Trophoblast cell (in vitro differentiated cells and primary cell): ENCODE results near the gene GPSM3.

ENCODE experiments used
- DNase-seq, 2 donors: peaks; one replicate each; pipeline ENCODE4 v3.0.0-alpha.2; 2016
- H2AFZ ChIP-seq: 2 replicates; pipeline ENCODE4 v1.6.1; 2013; ENCODE audit warnings: low read length, moderate library complexity, mild to moderate bottlenecking; ENCODE audit not compliant: insufficient read depth, poor library complexity
- H2AK5ac ChIP-seq: 2 replicates; pipeline ENCODE4 v1.6.1; 2013; ENCODE audit warnings: mild to moderate bottlenecking, low read length
- H2BK120ac ChIP-seq: 2 replicates; pipeline ENCODE4 v1.6.1; 2013; ENCODE audit warnings: low read length, mild to moderate bottlenecking, moderate library complexity; ENCODE audit not compliant: insufficient read depth, poor library complexity
- H2BK12ac ChIP-seq: 2 replicates; pipeline ENCODE4 v1.6.1; 2013; ENCODE audit warnings: mild to moderate bottlenecking, low read length, moderate library complexity
- H2BK5ac ChIP-seq: 2 replicates; pipeline ENCODE4 v1.6.1; 2013; ENCODE audit warnings: low read length, low read depth, moderate library complexity, mild to moderate bottlenecking; ENCODE audit not compliant: poor library complexity
- H3K14ac ChIP-seq: 2 replicates; pipeline ENCODE4 v1.6.1; 2013; ENCODE audit warnings: mild to moderate bottlenecking, low read length
- H3K18ac ChIP-seq: 2 replicates; pipeline ENCODE4 v1.6.1; 2013; ENCODE audit warnings: mild to moderate bottlenecking, low read length
- H3K23ac ChIP-seq: 2 replicates; pipeline ENCODE4 v1.6.1; 2013; ENCODE audit warnings: low read length
- H3K27ac ChIP-seq: 2 replicates; pipeline ENCODE4 v1.5.1; 2013; ENCODE audit warnings: low read depth, mild to moderate bottlenecking, inconsistent platforms, low read length, moderate library complexity
- H3K27me3 ChIP-seq: 2 replicates; pipeline ENCODE4 v1.6.1; 2013; ENCODE audit warnings: inconsistent platforms, mild to moderate bottlenecking, low read length, moderate library complexity; ENCODE audit not compliant: insufficient read depth
- H3K36me3 ChIP-seq, 2 experiments: 1 replicate in 1 of 2; 2 replicates in 1 of 2; pipeline ENCODE4 v1.6.1; 2013; ENCODE audit warnings: low read length in 2 of 2, mild to moderate bottlenecking in 2 of 2, moderate library complexity in 1 of 2; ENCODE audit not compliant: insufficient read depth in 2 of 2, control insufficient read depth in 1 of 2
- H3K4ac ChIP-seq: 2 replicates; pipeline ENCODE4 v1.6.1; 2013; ENCODE audit warnings: low read depth, mild to moderate bottlenecking, low read length, moderate library complexity
- H3K4me1 ChIP-seq, 2 experiments: 1 replicate in 1 of 2; 2 replicates in 1 of 2; pipeline ENCODE4 v1.6.1; 2013; ENCODE audit warnings: low read length in 2 of 2, mild to moderate bottlenecking in 2 of 2, moderate library complexity in 1 of 2; ENCODE audit not compliant: insufficient read depth in 2 of 2, control insufficient read depth in 1 of 2
- H3K4me2 ChIP-seq: 2 replicates; pipeline ENCODE4 v1.6.1; 2013; ENCODE audit warnings: inconsistent platforms, mild to moderate bottlenecking, low read length, moderate library complexity
- H3K4me3 ChIP-seq: 2 replicates; pipeline ENCODE4 v1.5.1; 2013; ENCODE audit warnings: mild to moderate bottlenecking, low read depth, low read length, inconsistent platforms
- H3K79me1 ChIP-seq: one replicate; pipeline ENCODE4 v1.6.1; 2013; ENCODE audit warnings: low read length
- H3K79me2 ChIP-seq: 2 replicates; pipeline ENCODE4 v1.6.1; 2013; ENCODE audit warnings: low read length, mild to moderate bottlenecking; ENCODE audit not compliant: control insufficient read depth, insufficient read depth, poor library complexity
- H3K9ac ChIP-seq: 2 replicates; pipeline ENCODE4 v1.6.1; 2013; ENCODE audit warnings: mild to moderate bottlenecking, low read length
- H3K9me3 ChIP-seq: 2 replicates; pipeline ENCODE4 v1.6.1; 2013; ENCODE audit warnings: low read depth, mild to moderate bottlenecking, control low read depth, inconsistent platforms, low read length; ENCODE audit not compliant: insufficient read depth
- H4K12ac ChIP-seq: 2 replicates; pipeline ENCODE4 v1.6.1; 2013; ENCODE audit warnings: low read depth, mild to moderate bottlenecking, low read length, moderate library complexity
- H4K8ac ChIP-seq: 2 replicates; pipeline ENCODE4 v1.6.1; 2013; ENCODE audit warnings: low read depth, mild to moderate bottlenecking, low read length, moderate library complexity
- H4K91ac ChIP-seq: one replicate; pipeline ENCODE4 v1.6.1; 2013; ENCODE audit warnings: low read depth, mild to moderate bottlenecking, low read length, moderate library complexity
- WGBS: extraction: QIAGEN DNeasy Blood & Tissue Kit; methylation state at CpG from one replicate; pipeline ENCODE4 v1.1.7; 2013; ENCODE audit warnings: missing lambda C conversion rate; ENCODE audit not compliant: insufficient read length, insufficient coverage; ENCODE audit errors: extremely low coverage; 5-methylcytosine and 5-hydroxymethylcytosine counted together

The GPSM3 gene

GRCh38 chr6:32215617-32216016 is 23.2 kb upstream of the GPSM3 start:
- Histone ChIP-seq H3K27ac (no peak overlapping the region), H2AK5ac (no peak overlapping the region), H3K23ac (no peak overlapping the region), H3K4me3 (no peak overlapping the region), H3K4me2 (no peak overlapping the region), H3K18ac (no peak overlapping the region), H3K27me3 (no peaks in the 10 kb centered on the region), H3K4me1 (no peaks in the 10 kb centered on the region), H2BK12ac (no peak overlapping the region), H3K9me3 (peaks cover 2% of the 10 kb centered on the region), H2AFZ (no peak overlapping the region), H4K8ac (no peak overlapping the region), H3K36me3 (no peaks in the 10 kb centered on the region), H3K4ac (no peak overlapping the region), H2BK5ac (no peak overlapping the region), H4K91ac (no peak overlapping the region), H3K14ac (no peak overlapping the region), H3K79me1 (no peaks in the 10 kb centered on the region), H4K12ac (no peak overlapping the region), H2BK120ac (no peak overlapping the region), H3K79me2 (no peaks in the 10 kb centered on the region), H3K9ac (no peak overlapping the region)
- DNase-seq = no peak
- WGBS = no CpG with 5 or more reads among the region's 4 CpGs

DNA sequence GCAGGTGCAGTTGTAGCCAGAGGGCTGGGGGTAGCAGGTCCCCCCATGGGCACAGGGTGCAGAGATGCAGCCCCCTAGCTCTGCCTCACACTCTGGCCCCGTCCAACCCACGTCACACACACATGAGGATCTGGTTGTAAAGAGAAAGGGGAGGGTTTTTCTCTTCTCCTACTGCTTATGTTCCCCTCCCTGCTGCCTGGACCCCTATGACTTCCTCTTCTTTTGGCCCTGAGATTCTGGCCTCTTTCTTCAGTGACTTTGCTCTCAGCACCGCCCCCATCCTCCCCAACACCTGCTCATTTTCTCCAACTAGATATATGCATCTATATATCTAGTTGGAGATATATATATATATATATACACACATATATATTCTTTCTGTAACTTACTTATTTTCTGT is 21.7 kb upstream of the GPSM3 start:
- no peaks in the 10 kb centered on the region for H3K79me1 ChIP-seq
- DNase-seq = no peak
- no peak overlapping the region for H2AK5ac ChIP-seq
- H3K27me3 ChIP-seq = no peaks in the 10 kb centered on the region
- H3K36me3 ChIP-seq = no peaks in the 10 kb centered on the region
- H3K27ac ChIP-seq = no peak overlapping the region
- no peaks in the 10 kb centered on the region for H3K79me2 ChIP-seq
- H3K4me2 ChIP-seq = no peak overlapping the region
- H3K4ac ChIP-seq = no peak overlapping the region
- H3K9ac ChIP-seq = no peak overlapping the region
- no peak overlapping the region for H3K23ac ChIP-seq
- no peak overlapping the region for H2BK120ac ChIP-seq
- H3K4me1 ChIP-seq = no peaks in the 10 kb centered on the region
- H2BK5ac ChIP-seq = no peak overlapping the region
- no peak overlapping the region for H2BK12ac ChIP-seq
- WGBS = no CpG with 5 or more reads among the region's 3 CpGs
- H4K8ac ChIP-seq = no peak overlapping the region
- H4K12ac ChIP-seq = no peak overlapping the region
- no peak overlapping the region for H2AFZ ChIP-seq
- H3K18ac ChIP-seq = no peak overlapping the region
- no peak overlapping the region for H3K4me3 ChIP-seq
- no peak overlapping the region for H4K91ac ChIP-seq
- H3K14ac ChIP-seq = no peak overlapping the region
- peaks cover 2% of the 10 kb centered on the region for H3K9me3 ChIP-seq

- peak overlapping the region; percentile 23 for H3K4me3 ChIP-seq
- H4K12ac ChIP-seq = no peak overlapping the region
- no peaks in the 10 kb centered on the region for H3K79me2 ChIP-seq
- H4K91ac ChIP-seq = no peak overlapping the region
- no peaks in the 10 kb centered on the region for H3K36me3 ChIP-seq
- WGBS = 100% methylated on average over 2 of the region's 6 CpGs
- H3K27me3 ChIP-seq = no peaks in the 10 kb centered on the region
- H2AK5ac ChIP-seq = no peak overlapping the region
- no peak overlapping the region for H3K14ac ChIP-seq
- H2BK120ac ChIP-seq = no peak overlapping the region
- no peak overlapping the region for H3K23ac ChIP-seq
- peaks cover 2% of the 10 kb centered on the region for H3K9me3 ChIP-seq
- no peaks in the 10 kb centered on the region for H3K79me1 ChIP-seq
- no peak for DNase-seq
- no peak overlapping the region for H3K9ac ChIP-seq
- no peak overlapping the region for H3K27ac ChIP-seq
- H3K4me1 ChIP-seq = no peaks in the 10 kb centered on the region
- no peak overlapping the region for H3K18ac ChIP-seq
- no peak overlapping the region for H2BK5ac ChIP-seq
- H2BK12ac ChIP-seq = no peak overlapping the region
- no peak overlapping the region for H2AFZ ChIP-seq
- no peak overlapping the region for H4K8ac ChIP-seq
- H3K4me2 ChIP-seq = no peak overlapping the region
- no peak overlapping the region for H3K4ac ChIP-seq
Measured at GRCh38 chr6:32213649-32214048, 21.2 kb upstream of the GPSM3 start.

DNA sequence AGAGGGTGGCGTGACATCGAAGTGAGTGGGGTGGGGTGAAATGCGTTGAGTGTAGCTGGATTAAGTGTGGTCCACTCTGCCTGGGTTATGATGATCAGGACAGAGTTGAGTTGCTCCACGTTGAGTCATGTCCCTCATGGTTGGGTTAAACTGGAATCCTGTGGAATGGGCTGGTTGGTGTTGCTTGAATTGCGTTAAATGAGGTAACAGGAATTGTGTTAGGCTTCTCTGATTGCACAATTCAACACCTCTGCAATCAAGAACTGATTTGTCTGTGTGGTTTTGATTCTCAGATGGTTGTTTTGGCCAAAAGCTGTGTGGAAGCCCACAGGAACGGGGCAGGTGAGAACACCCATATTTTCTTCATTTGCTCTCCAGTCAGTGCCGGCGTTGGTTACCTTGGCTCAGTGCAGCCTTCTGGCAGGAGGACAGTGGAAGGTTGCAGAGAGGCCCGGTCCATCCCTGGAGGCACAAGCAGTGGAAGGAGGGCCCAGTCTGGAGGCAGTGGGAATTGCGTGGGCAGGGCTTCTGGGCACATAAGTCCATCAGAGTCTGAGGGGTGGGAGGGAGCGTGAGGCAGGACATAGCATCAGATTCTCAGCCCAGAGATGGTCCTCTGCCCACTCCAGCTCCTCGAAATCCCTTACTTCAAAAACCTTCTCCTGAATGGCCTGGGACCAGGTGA is 19.8 kb upstream of the GPSM3 start:
- no peak overlapping the region for H4K12ac ChIP-seq
- no peak overlapping the region for H2BK120ac ChIP-seq
- peak; percentile 80 to 92 for DNase-seq
- H3K4ac ChIP-seq = no peak overlapping the region
- H2BK5ac ChIP-seq = no peak overlapping the region
- no peaks in the 10 kb centered on the region for H3K27me3 ChIP-seq
- H3K14ac ChIP-seq = no peak overlapping the region
- no peak overlapping the region for H3K4me3 ChIP-seq
- no peaks in the 10 kb centered on the region for H3K79me2 ChIP-seq
- no peak overlapping the region for H3K4me2 ChIP-seq
- H3K79me1 ChIP-seq = no peaks in the 10 kb centered on the region
- no peak overlapping the region for H2BK12ac ChIP-seq
- H4K8ac ChIP-seq = no peak overlapping the region
- no peak overlapping the region for H2AFZ ChIP-seq
- H3K27ac ChIP-seq = no peak overlapping the region
- H2AK5ac ChIP-seq = no peak overlapping the region
- H4K91ac ChIP-seq = no peak overlapping the region
- no peak overlapping the region for H3K9ac ChIP-seq
- no peaks in the 10 kb centered on the region for H3K36me3 ChIP-seq
- no peak overlapping the region for H3K23ac ChIP-seq
- 100% methylated on average over 3 of the region's 12 CpGs for WGBS
- H3K4me1 ChIP-seq = no peaks in the 10 kb centered on the region
- no peak overlapping the region for H3K18ac ChIP-seq
- no peaks in the 10 kb centered on the region for H3K9me3 ChIP-seq
